NAMALWA (cell line): ENCODE data around the gene TAP1.
A peak's percentile ranks its signal among the peaks of the same experiment; 100 is the strongest.
"Not testable (repeated sequence)": the region's sequence is repeated elsewhere in the genome, so short reads cannot be mapped to it uniquely, and the experiment has no call there.

Experiments used
- DNase-seq: peaks from one replicate; pipeline ENCODE4 v3.0.0-alpha.2; 2015; ENCODE audit warnings: low spot score

Gene TAP1

GRCh38 chr6:32839356-32839755 lies 14.1 kb downstream of the TAP1 start:
- no peak for DNase-seq

DNA sequence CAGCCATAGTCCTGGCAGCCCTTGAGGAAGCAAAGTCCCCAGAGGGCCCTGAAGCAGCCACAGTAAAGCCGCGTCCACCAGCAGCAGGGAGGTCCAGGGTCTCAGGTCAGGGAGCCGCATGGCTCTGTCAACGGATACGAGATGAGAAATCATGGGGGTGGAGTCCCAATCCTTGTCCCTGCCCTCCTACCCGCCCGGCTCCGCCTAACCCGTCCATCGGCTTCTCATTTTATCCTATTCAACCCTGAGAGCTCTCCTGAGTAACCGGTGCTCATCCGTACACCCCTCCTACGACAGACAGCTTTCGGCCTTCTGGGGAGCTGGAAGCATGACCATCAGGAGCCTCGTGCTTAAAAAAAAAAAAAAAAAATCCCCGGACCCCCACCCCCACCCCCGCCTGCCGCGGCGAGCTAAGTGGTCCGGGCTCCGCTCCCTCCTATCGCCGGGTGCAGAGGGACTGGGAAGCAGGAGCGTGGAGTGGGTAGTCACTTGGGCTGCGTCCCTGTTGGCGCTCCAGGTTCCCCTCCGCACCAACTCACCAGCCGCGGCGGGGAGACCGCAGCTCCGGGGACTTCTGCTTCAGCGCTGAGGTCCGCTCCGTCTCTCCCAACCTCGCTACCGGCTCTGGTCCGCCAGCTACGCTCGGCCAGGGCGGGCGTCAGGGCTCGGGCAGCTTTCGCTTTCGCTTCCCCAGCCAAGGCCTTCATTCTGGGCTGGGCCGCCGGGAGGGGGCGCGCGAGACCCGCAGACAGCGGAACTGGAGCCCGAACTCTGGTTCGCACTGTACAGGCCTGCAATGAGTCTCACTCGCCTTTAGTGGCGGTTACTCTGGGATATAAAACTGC lies 15.2 kb downstream of the TAP1 start, which contains the start of gene TAP2:
TSS of gene TAP2 (minus strand) at position 626 of the 845 bp plus-strand sequence. CDS start at position 120, 506 bp downstream.
- peak; percentile 95 for DNase-seq

GRCh38 chr6:32837651-32838113 lies 15.8 kb downstream of the TAP1 start:
- no peak for DNase-seq

GRCh38 chr6:32836873-32837272 lies 16.6 kb downstream of the TAP1 start:
- no peak for DNase-seq

DNA sequence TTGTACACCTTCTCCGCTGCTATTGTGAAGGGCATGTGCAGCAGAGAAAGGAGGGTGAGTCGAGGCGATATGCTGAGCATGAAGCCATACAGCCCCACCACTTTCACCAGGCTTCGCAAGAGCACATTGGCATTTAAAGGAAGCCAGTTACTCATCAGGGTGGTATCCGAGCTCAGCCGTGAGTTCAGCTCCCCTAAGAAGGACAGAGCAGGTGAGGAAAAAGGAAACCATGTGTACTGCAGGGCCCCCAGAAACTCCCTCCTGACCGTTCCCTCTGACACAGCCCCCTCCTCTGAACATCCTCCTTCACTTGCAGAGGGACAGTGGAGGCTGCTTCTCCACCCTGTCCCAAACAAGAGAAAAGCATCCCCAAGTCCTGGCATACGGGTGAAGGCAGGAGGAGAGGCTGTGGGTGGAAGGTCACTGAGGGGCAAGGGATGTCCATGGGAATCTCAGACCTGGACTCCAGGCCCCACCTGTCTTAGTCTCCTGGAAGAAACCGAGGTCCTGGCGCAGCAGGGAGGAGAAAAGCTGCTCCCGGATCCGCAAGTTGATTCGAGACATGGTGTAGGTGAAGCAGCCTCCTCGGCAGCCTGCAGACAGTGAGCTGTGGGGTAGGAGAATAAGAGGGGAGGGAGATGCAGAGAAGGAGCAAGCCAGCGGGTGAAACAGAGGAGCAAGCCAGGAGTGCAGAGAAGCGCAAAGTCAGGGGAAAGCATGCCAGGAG lies 18.2 kb downstream of the TAP1 start:
- no peak for DNase-seq

GRCh38 chr6:32833664-32834063 lies 19.8 kb downstream of the TAP1 start:
- DNase-seq, result no peak

GRCh38 chr6:32832535-32832934 lies 21.0 kb downstream of the TAP1 start:
- DNase-seq, result no peak

DNA sequence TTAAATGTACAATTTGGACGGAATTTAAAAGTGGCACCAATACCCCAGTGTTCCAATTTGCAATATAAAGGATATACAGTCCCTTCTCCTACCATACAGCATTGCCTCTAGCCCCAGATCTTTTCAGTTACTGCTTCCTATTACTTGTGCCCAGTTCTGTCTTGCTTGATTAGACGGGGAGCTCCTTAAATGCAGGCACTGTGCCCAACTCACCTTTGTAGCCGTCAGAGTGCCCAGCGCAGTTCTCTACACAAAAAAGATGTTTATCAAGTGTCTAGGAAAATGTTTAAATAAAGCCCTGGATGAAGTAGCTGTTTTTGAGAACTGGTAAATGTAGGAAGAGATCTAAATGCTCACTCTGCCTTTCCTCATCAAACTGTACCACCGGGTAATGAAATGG lies 22.6 kb downstream of the TAP1 start:
- DNase-seq, result no peak

DNA sequence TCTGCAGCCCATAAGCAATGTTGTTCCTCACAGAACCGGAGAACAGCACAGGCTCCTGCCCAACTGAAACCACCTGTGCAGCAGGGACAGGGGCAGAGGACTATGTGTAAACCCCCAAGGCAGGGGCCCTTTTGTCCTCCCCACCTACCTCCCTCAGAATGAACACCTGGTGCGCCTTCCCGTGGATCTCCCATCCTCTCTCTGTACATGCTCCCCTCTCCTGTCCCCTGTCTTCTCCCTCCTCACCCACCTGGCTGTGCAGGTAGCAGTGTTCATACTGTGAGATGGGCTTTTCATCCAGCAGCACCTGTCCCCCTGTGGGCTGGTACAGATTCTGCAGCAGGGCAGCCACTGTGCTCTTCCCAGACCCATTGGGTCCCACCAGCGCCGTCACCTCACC lies 23.5 kb downstream of the TAP1 start:
- DNase-seq, result no peak

GRCh38 chr6:32829495-32829894 lies 24.0 kb downstream of the TAP1 start:
- DNase-seq, result no peak

- DNase-seq, result no peak
Observed at GRCh38 chr6:32827025-32827424, 26.5 kb downstream of the TAP1 start.

- no peak for DNase-seq
Observed at GRCh38 chr6:32825966-32826365, 27.5 kb downstream of the TAP1 start.

GRCh38 chr6:32819729-32820128 lies 33.8 kb downstream of the TAP1 start:
- no peak for DNase-seq

DNA sequence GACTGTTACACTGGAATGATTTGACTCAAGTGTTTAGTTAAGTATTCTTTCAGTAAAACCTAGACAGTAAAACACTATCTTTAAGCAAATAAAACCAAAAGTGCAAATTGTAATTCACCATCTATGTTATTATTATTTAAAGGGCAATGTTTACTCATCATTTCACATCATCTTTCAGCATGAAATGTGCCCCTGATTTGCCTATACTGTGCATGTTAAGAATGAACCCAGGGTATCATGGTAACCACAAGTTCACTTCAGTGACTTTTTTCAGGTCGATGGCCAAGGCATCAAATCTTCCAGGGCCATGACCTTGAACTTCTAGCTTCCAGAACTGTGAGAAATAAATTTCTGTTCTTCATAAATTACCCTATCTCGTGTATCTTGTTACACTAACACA lies 34.6 kb downstream of the TAP1 start:
- no peak for DNase-seq

GRCh38 chr6:32816746-32817204 lies 36.7 kb downstream of the TAP1 start, which contains the start of gene HLA-DOB:
Gene HLA-DOB, minus strand, starts transcription at chr6:32817002. Its CDS starts 51 bp downstream, at chr6:32816951.
- DNase-seq, result peak; percentile 87

- peak; percentile 77 for DNase-seq
Observed at GRCh38 chr6:32815996-32816395, 37.5 kb downstream of the TAP1 start.

- no peak for DNase-seq
Observed at GRCh38 chr6:32815115-32815514, 38.4 kb downstream of the TAP1 start.

DNA sequence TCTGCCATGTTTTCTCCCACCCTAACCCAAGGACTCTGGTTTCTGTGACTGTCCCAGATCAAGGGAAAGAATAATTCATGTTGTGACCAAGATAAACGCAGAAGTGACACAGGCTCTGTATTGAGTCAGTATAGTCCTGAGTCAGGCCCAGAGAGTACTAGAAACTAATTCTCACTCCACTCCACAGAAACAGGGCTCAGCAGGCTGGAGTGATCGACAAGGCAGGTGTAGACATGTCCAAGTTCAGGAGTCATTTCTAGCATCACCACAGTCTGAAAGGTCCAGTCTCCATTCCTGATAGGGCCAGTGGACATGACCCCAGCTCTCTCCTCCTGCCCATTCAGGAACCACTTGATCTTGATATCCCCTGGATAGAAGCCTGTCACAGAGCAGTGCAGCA lies 39.4 kb downstream of the TAP1 start:
- DNase-seq, result no peak

GRCh38 chr6:32809171-32809570 lies 44.3 kb downstream of the TAP1 start:
- DNase-seq, result no peak

DNA sequence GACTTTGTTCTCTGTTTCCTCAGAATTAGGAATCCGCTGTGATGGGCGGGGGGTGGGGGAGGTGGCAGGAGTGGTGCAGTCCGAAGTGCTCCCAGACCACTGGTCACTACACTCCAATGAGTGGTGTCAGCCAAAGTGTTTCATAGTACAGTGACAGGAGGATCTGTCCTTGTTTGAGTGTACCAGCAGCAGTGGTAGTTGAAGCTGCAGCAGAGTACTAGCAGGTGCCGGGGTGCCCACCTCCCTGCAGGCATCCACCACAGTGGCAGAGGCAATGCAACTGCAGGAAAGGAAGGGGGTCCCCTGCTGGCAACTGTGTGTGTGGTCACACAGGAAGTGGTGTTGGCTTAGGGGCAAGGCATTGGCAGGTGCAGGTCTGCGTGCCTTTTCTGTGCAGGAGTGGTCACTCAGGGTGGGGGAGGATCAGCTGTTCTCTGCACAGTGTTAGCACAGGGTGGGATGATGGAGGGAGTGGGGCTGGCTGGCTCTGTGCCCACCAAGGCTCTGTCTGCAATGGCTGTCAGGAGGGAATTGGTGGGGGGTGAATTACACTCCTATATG lies 46.4 kb downstream of the TAP1 start:
- no peak for DNase-seq

DNA sequence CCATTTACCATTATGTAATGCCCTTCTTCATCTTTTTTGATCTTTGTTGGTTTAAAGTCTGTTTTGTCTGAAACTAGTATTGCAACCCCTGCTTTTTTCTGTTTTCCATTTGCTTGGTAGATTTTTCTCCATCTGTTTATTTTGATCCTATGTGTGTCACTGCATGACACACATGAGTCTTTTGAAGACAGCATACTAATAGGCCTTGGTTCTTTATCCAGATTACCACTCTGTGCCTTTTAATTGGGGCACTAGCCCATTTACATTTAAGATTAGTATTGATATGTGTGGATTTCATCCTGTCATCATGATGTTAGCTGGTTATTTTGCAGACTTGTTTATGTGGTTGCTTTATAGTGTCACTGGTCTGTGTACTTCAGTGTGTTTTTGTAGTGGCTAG lies 48.1 kb downstream of the TAP1 start:
- DNase-seq, result not testable (repeated sequence)

DNA sequence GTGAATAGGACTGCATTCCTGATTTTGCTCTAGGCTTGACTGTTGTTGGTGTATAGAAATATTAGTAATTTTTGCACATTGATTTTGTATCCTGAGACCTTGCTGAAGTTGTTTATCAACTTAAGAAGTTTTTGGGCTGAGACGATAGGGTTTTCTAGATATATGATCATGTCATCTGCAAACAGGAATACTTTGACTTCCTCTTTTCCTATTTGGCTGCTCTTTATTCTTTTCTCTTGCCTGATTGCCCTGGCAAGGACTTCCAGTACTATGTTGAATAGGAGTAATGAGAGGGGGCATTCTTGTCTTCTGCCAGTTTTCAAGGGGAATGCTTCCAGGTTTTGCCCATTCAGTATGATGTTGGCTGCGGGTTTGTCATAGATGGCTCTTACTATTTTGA lies 50.1 kb downstream of the TAP1 start:
- DNase-seq, result no peak

DNA sequence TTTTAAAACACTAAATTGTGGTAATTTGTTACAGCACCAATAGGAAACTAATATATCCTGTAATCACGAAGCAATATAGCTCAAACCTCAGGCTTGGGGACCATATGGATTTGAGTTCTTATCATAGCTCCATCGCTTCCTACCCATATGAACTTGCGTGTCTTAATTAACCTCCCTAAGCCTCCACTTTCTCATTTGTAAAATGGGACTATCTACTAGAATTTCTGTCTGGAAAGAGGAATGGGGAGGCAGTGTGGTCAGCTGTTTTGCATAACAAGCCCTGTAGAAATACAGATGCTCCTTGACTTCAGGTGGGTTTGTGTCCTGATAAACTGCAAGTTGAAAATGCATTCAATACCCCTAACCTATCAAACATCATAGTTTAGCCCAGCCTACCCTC lies 53.8 kb downstream of the TAP1 start:
- no peak for DNase-seq
